ENCODE results near the gene RRM1.
"Not testable (repeated sequence)": the region's sequence is repeated elsewhere in the genome, so short reads cannot be mapped to it uniquely, and the experiment has no call there.

RRM1 gene

GRCh38 chr11:4146070-4146771 lies 51.6 kb downstream of the RRM1 start:
- DNase-seq: no peak

DNA sequence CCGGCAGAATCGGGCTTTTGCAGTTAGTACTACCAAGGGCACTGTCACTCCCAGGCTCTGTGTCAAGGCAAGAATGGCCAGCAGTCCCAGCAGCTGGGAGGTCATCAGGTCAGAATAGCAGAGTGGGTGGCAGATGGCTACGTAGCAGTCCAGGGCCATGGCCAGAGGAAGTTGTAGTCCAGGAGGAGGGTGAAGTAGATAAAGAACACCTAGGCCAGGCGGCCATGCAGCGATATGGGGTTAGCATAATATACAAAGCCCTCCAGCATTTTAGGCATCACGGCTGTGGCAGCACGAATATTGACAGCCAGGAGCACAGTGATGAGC lies 52.1 kb downstream of the RRM1 start:
- no peak for DNase-seq

DNA sequence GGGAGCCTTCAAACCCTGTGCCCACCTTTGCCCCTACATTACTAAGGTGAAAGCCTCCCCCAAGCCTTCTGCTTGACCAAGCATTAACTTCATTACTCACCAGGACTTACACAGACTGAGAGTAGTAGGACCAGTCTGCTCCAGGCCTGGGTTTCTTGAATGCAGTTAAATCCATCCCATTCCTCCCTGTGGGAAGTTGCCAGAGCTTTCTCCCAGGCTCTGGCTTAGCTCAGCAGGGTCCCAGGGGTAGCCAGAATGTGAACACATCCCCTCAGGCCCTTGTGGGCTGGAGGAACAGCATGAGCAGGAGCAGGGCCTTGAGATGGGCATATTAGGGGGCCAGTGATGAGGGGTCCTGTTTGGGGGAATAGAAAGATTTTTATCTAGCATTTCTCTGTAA lies 59.9 kb downstream of the RRM1 start:
- no peak for DNase-seq

DNA sequence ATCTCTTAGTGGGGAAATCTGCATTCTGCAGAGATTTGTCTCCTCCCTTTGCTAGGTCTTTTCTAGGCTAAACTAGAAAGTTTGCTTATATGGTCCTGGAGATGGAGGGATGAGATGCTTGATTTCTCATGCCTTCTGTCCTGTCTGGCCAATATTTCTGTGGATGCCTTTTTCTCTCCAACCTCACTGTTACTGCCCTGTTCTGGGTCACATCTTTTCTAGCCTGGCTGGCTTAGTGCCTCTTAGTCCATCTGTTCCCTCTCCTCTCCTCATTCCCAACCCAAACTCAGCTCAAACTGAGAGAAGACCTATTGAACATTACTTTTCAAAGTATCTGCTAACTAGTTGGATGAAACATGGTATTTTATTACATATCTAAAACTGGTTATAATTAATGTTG lies 62.0 kb downstream of the RRM1 start:
- no peak for DNase-seq

- DNase-seq: not testable (repeated sequence)
These were observed 64.2 kb downstream of the RRM1 start for GRCh38 chr11:4158818-4159217.

DNA sequence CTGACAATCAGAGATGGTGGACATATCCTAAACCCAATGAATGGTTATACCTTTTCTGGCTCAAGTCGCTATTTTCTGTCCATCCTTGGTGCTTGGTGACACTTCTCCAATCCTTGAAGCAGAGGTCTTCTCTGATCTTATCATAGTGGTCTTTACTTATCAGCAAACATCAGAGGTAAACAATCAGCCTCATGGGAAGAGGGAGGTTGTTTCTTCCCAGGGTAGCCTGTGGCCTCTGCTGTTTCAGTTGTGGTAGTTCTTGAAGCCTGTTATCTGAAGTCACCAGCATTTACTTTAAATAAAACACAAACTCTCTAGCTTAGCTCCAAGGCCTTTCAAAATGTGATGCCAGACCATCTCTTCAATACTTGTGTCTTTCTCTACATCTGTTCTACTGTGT lies 66.7 kb downstream of the RRM1 start:
- DNase-seq: no peak

DNA sequence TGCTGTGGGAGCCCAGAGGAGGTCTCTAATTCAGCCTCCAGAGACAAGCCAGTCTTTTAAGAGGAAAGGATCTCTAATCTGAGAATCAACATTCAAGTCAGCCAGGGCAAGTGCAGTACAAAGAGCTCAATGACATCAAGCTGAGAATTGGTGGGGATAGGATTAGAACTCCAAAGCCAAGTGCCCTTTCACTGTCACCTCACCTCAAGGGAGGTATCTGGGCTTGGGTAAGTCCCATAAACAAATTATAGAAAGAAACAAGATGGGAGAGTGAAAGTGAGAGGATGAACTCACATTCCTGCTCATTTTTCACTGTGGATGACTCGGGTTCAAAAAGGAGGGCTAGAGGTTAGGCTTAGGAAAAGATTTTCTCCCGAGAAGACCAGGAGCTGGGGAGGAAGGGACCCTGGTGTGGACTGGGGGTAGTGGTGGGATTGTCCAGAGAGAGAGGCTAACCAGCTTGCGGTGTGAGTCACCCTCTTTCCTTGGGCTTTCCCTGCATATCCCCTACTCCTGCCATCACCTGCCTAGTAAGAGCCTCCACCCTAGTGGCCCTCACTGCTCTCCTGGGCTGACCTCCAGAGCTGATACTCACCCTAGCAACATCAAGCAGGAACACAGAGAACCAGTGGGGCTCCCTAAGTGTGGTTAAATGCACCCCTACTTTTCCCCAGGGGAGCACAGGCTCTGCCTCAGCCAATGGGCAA lies 70.4 kb downstream of the RRM1 start:
- DNase-seq: no peak

- no peak for DNase-seq
These were observed 72.7 kb downstream of the RRM1 start for GRCh38 chr11:4167292-4167691.

- no peak for DNase-seq
These were observed 73.2 kb downstream of the RRM1 start for GRCh38 chr11:4167758-4168157.

- DNase-seq: not testable (repeated sequence)
These were observed 81.2 kb downstream of the RRM1 start for GRCh38 chr11:4175620-4176350.

DNA sequence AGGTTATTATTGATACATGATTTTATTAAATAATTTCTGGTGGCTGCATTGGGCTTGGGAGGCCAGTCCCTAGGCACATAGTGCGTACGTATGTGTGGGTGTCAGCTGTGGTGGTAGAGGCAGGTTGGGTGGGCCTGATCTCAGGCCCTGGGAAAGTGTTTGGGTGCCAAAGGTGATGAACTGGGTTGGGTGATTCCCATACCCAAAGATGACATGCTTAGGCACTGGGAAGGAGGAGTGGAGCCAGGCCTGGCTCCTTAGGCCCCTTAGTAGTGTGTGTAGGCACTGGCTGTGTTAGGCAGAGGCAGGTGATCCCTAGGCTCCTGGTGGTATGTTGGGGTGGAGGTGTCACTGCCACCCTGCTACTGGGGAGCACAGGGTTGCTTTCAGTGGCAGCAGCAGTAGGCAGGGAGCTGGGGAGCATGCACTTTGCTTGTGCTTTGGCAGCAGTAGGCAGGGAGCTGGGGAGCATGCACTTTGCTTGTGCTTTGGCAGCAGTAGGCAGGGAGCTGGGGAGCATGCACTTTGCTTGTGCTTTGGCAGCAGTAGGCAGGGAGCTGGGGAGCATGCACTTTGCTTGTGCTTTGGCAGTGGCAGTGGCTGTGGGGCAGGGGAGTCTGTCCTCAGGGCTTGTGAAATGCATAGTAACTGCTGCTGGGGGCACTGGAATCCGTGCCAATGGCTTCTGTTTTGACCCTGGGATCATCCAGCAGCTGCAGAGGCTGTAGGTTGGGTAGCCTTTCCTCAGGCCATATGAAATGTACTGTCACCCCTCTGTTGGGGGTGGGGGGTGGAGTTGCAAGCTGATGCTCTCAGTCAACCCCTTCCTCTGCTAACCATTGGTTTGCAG lies 84.4 kb downstream of the RRM1 start:
- DNase-seq: no peak

DNA sequence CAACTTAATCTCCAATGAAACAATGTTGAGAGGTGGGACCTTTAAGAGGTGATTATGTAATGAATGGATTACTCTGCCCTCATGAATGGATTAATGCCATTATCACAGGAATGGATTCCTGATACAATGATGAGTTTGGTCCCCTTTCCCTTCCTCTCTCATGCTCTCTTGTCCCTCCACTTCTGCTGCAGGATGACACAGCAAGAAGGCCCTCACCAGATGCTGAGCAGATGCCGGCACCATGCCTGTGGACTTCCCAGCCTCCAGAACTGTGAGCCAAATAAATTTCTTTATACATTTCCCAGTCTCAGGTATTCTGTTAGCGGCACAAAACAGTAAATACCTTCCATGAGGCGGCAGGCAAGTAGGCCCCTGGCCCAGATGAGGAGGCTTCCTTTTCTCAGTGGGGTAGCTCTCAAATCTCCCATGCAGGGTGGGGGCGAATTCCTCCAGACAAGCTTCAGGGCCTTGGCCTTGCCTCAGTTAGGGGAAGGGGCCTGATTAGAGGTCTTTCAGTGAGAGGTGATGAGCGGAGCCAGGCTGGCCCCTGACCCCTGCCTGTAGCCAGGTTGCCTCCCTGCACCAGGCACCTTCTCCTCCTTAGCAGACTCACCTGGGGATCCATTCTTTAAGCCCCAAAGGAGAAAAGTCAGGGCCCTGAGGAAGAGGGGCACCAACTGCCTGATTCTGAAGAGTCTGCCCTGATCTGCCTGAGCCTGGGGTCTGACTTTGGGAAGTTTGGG lies 86.0 kb downstream of the RRM1 start:
- DNase-seq: no peak

DNA sequence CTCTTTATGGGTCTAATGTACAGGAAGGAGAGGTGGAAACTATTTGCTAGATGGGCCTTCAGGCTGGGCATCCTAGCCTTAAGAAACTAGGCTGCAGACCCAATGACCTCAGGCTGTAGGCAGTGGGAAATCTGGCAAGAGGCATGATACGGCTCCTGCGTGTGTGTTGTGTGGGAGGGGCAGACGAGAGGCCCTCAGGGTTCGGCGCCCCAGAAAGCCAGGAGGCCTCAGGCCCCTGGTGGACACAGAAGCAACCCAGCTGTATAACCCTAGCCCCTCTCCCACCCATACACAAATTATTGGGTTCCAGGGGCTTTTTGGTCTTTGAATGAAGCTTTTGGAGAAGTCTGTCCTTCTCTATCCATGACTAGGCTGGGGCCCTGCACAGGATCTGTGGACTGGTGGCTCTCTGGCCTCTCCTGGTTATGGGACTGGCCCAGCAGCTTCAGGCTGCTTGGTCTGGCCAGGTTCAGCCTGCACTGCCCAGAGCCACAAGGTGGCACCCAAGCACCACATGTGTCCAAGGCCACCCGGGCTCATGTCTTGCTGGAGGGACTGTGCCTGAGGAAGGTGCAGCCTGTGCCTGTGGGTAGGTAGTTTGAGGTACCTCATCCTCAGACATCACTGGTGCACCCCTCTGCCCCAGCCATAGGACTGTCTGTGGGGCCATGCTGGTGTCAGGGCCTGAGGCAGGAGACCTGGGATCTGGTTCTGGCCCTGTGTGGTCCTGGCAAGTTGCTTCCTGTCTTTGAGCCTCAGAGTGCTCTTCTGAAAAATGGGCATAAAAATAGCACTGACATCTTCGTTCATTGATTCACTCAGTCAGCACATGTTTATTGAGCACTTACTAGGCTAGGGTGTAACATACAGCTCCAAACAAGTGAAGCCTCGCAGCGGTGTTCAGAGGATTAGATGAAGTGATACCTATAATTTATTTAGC lies 87.5 kb downstream of the RRM1 start:
- peak; percentile 12 for DNase-seq

GRCh38 chr11:4183410-4184057 lies 88.9 kb downstream of the RRM1 start:
- no peak for DNase-seq

DNA sequence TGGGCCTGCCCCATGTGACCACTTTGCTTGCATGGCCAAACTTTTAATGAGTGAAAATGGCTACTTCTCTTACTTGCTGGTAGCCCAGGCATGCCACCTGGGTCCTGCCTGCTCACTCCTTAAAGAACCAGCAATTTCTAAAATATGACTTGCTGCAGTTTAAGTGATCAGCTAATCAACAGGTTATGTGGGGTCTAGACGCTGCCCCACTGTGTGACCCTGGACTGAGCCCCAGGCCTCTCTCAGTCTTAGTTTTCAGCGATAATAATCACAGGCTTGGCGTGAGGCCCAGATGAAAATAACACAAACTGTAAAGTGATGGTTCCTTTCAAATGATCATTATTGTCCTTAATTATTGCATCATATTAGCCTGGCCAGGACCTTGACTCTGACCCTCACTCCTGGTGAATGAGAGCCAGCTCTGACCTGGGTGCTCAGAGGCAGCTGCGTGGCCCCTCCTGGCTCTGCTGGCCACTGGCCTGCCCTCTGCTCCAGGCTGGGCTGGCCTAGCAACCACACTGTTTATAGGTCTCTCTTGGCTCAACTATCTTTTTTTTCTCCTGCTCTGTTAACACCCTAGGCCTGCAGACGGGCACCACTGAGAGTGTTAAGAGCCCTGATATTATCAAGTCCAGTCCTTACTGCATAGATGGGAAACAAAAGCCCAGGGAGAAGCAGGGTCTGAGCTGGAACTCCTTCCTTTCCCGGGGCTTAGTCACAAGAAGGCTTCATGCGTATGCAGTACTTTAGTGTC lies 89.7 kb downstream of the RRM1 start:
- no peak for DNase-seq

DNA sequence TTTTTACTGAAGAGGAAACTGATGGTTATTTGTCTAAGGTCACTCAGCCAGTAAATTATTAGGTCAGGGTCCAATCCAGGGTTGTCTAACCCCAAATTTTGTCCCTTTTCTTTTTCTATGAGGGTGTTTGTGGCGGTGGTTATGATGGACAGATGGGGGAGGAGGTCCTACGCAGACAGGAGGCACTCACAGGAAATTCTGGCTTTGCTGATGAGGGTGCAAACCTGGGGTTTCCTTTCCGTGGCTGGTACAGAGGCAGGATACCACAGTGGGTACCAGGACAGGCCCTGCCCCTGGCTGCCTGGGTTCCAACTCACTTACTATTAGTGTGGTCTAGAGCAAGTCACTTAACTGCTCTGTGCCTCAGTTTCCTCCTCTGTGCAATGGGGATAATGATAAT lies 91.0 kb downstream of the RRM1 start:
- no peak for DNase-seq

DNA sequence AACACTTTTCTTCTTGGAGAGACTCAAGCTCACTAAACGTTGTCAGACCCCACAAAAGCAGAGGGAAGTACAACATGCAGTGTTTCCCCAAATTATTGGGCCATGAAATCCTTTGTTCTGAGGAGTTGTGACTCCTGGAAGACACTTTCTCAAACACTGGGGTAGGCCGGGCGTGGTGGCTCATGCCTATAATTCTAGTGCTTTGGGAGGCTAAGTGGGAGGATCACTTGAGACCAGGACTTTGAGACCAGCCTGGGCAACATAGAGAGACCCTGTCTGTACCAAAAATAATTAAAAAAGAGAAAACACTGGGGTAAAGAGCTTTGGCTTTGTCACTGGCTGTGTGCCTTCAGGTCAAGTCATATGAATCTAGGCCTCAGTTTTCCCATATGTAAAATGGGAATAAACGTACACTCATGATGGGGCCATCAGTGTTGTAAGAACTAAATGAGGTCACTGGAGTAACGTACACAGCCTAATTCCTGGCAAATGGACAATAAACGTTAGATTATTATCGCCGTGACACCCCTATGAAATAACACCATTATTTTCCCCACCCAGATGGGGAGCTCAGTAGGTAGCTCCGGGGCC lies 92.0 kb downstream of the RRM1 start:
- no peak for DNase-seq

- DNase-seq: peak; percentile 85
These were observed 92.7 kb downstream of the RRM1 start for GRCh38 chr11:4187055-4187988.

Data from CD4-positive, alpha-beta T cell treated with Interleukin-6 for 4 hours (primary cell).